ENCODE measurements around the gene STRC. TPM values are rescaled to one million over a fixed set of nuclear protein-coding genes. Genes with fewer than 3 reads are reported as not detected.
"Not testable (repeated sequence)": the region's sequence is repeated elsewhere in the genome, so short reads cannot be mapped to it uniquely, and the experiment has no call there.

The STRC gene
- total RNA-seq (2014; rRNA removed; shearing (Covaris generic)): not detected in 2 replicates

- in situ Hi-C loops (cut with HindIII; ENCODE audit: low sequenced_read_pairs); DNase-seq (ENCODE audit: low spot score): not testable (repeated sequence)
Observed at GRCh38 chr15:43618700-43619099, at the start of gene STRC. Gene STRC, minus strand, starts transcription at chr15:43618800. Its CDS starts 78 bp downstream, at chr15:43618722.

- DNase-seq (ENCODE audit: low spot score); in situ Hi-C loops (cut with HindIII; ENCODE audit: low sequenced_read_pairs): not testable (repeated sequence)
Observed at GRCh38 chr15:43666177-43666576, 47.6 kb upstream of the STRC start.

GRCh38 chr15:43663333-43663732, 44.7 kb upstream of the STRC start:
- in situ Hi-C loops (cut with HindIII; ENCODE audit: low sequenced_read_pairs); DNase-seq (ENCODE audit: low spot score): not testable (repeated sequence)

- in situ Hi-C loops (cut with HindIII; ENCODE audit: low sequenced_read_pairs); DNase-seq (ENCODE audit: low spot score): not testable (repeated sequence)
Observed at GRCh38 chr15:43662293-43662692, 43.7 kb upstream of the STRC start.

- in situ Hi-C loops (cut with HindIII; ENCODE audit: low sequenced_read_pairs): not testable (repeated sequence)
- DNase-seq (ENCODE audit: low spot score): peak; percentile 69
Observed at GRCh38 chr15:43659727-43660126, 41.1 kb upstream of the STRC start.

- DNase-seq (ENCODE audit: low spot score); in situ Hi-C loops (cut with HindIII; ENCODE audit: low sequenced_read_pairs): not testable (repeated sequence)
Observed at GRCh38 chr15:43649430-43649926, 30.9 kb upstream of the STRC start.

GRCh38 chr15:43648649-43649429, 30.2 kb upstream of the STRC start, which contains the start of gene CATSPER2:
Gene CATSPER2, minus strand, starts transcription at chr15:43648844. Its CDS starts 783 bp downstream, at chr15:43648061.
- no peak for DNase-seq (ENCODE audit: low spot score)
- in situ Hi-C loops (cut with HindIII; ENCODE audit: low sequenced_read_pairs): no loop called here

GRCh38 chr15:43638464-43639204, 20.0 kb upstream of the STRC start:
- DNase-seq (ENCODE audit: low spot score); in situ Hi-C loops (cut with HindIII; ENCODE audit: low sequenced_read_pairs): not testable (repeated sequence)

GRCh38 chr15:43626937-43627336, 8.3 kb upstream of the STRC start:
- DNase-seq (ENCODE audit: low spot score); in situ Hi-C loops (cut with HindIII; ENCODE audit: low sequenced_read_pairs): not testable (repeated sequence)

- no peak for DNase-seq (ENCODE audit: low spot score)
- in situ Hi-C loops (cut with HindIII; ENCODE audit: low sequenced_read_pairs): no loop called here
Observed at GRCh38 chr15:43625106-43625505, 6.5 kb upstream of the STRC start.

- DNase-seq (ENCODE audit: low spot score); in situ Hi-C loops (cut with HindIII; ENCODE audit: low sequenced_read_pairs): not testable (repeated sequence)
Observed at GRCh38 chr15:43622068-43622799, 3.6 kb upstream of the STRC start.

GRCh38 chr15:43617750-43618149, 850 bp downstream of the STRC start:
- in situ Hi-C loops (cut with HindIII; ENCODE audit: low sequenced_read_pairs); DNase-seq (ENCODE audit: low spot score): not testable (repeated sequence)

- DNase-seq (ENCODE audit: low spot score): peak; percentile 86
- in situ Hi-C loops (cut with HindIII; ENCODE audit: low sequenced_read_pairs): not testable (repeated sequence)
Observed at GRCh38 chr15:43602233-43602632, 16.4 kb downstream of the STRC start.

- DNase-seq (ENCODE audit: low spot score); in situ Hi-C loops (cut with HindIII; ENCODE audit: low sequenced_read_pairs): not testable (repeated sequence)
Observed at GRCh38 chr15:43600200-43600599, 18.4 kb downstream of the STRC start.

- DNase-seq (ENCODE audit: low spot score); in situ Hi-C loops (cut with HindIII; ENCODE audit: low sequenced_read_pairs): not testable (repeated sequence)
Observed at GRCh38 chr15:43599131-43599530, 19.5 kb downstream of the STRC start.

GRCh38 chr15:43593328-43594190, 25.0 kb downstream of the STRC start, which contains the start of gene CKMT1B:
Gene CKMT1B, plus strand, starts transcription at chr15:43594027. Its CDS starts 192 bp downstream, at chr15:43594219.
- in situ Hi-C loops (cut with HindIII; ENCODE audit: low sequenced_read_pairs); DNase-seq (ENCODE audit: low spot score): not testable (repeated sequence)

- in situ Hi-C loops (cut with HindIII; ENCODE audit: low sequenced_read_pairs); DNase-seq (ENCODE audit: low spot score): not testable (repeated sequence)
Observed at GRCh38 chr15:43592841-43593240, 25.8 kb downstream of the STRC start.

Measured in G401 (cell line).